GM18907 (cell line): ENCODE measurements around the gene COL9A1.

ENCODE experiments used
- ATAC-seq: cut with Tn5 transposase; IDR thresholded peaks from one replicate; pipeline ENCODE4 v1.9.1; 2021; ENCODE audit warnings: mild to moderate bottlenecking, moderate library complexity; ENCODE audit not compliant: unreplicated experiment

COL9A1 gene

GRCh38 chr6:70236343-70236742 lies 66.5 kb downstream of the COL9A1 start:
- no peak for ATAC-seq

GRCh38 chr6:70234561-70235236 lies 68.2 kb downstream of the COL9A1 start:
- ATAC-seq, result no peak

- no peak for ATAC-seq
Measured at GRCh38 chr6:70231311-70231710, 71.6 kb downstream of the COL9A1 start.

- ATAC-seq, result no peak
Measured at GRCh38 chr6:70225055-70225454, 77.8 kb downstream of the COL9A1 start.

GRCh38 chr6:70222439-70222749 lies 80.5 kb downstream of the COL9A1 start:
- ATAC-seq, result no peak

- no peak for ATAC-seq
Measured at GRCh38 chr6:70221715-70222438, 81.0 kb downstream of the COL9A1 start.

GRCh38 chr6:70221025-70221714 lies 81.7 kb downstream of the COL9A1 start:
- ATAC-seq, result peak; percentile 56

GRCh38 chr6:70219943-70220613 lies 82.8 kb downstream of the COL9A1 start:
- no peak for ATAC-seq

GRCh38 chr6:70216767-70217166 lies 86.1 kb downstream of the COL9A1 start:
- no peak for ATAC-seq

GRCh38 chr6:70215460-70216108 lies 87.3 kb downstream of the COL9A1 start:
- no peak for ATAC-seq

GRCh38 chr6:70210462-70210861 lies 92.4 kb downstream of the COL9A1 start:
- no peak for ATAC-seq

GRCh38 chr6:70208235-70208790 lies 94.6 kb downstream of the COL9A1 start:
- ATAC-seq, result no peak

- no peak for ATAC-seq
Measured at GRCh38 chr6:70198785-70199184, 104.1 kb downstream of the COL9A1 start.

GRCh38 chr6:70196531-70196930 lies 106.4 kb downstream of the COL9A1 start:
- ATAC-seq, result no peak

- no peak for ATAC-seq
Measured at GRCh38 chr6:70194421-70194820, 108.5 kb downstream of the COL9A1 start.

- ATAC-seq, result no peak
Measured at GRCh38 chr6:70188202-70188601, 114.7 kb downstream of the COL9A1 start.

GRCh38 chr6:70186461-70186860 lies 116.4 kb downstream of the COL9A1 start:
- ATAC-seq, result no peak

GRCh38 chr6:70184723-70185122 lies 118.2 kb downstream of the COL9A1 start:
- ATAC-seq, result no peak

- ATAC-seq, result no peak
Measured at GRCh38 chr6:70183538-70183937, 119.3 kb downstream of the COL9A1 start.

- peak; percentile 72 for ATAC-seq
Measured at GRCh38 chr6:70180901-70181599, 121.8 kb downstream of the COL9A1 start.
